ENCODE data around the gene CISTR.

DNA sequence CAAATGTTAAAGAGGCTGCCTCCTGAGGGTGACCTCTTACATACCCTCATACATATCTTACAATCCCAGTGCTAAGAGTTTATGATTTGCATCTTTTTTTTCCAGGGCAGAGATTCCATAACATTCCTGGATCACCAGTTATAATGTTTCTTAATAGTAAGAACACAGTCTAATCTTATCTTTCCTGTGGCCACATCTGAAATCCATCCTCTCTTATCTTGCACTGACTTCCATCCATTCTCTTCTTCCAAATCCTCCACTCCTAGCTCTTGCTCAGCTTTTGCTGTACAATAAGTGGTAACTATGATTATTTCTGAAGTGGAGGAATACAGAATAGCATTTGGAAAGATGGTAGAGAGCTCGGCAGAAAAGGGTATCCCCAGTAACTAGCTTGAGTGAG is 30.8 kb downstream of the CISTR start:
- TF ChIP-seq, protein P1, sequence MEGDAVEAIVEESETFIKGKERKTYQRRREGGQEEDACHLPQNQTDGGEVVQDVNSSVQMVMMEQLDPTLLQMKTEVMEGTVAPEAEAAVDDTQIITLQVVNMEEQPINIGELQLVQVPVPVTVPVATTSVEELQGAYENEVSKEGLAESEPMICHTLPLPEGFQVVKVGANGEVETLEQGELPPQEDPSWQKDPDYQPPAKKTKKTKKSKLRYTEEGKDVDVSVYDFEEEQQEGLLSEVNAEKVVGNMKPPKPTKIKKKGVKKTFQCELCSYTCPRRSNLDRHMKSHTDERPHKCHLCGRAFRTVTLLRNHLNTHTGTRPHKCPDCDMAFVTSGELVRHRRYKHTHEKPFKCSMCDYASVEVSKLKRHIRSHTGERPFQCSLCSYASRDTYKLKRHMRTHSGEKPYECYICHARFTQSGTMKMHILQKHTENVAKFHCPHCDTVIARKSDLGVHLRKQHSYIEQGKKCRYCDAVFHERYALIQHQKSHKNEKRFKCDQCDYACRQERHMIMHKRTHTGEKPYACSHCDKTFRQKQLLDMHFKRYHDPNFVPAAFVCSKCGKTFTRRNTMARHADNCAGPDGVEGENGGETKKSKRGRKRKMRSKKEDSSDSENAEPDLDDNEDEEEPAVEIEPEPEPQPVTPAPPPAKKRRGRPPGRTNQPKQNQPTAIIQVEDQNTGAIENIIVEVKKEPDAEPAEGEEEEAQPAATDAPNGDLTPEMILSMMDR (IDR thresholded peaks at IDR 0.05 in 4 of 5, conservative IDR thresholded peaks at IDR 0.05 in 1 of 5), result no peak
- TF ChIP-seq POLR2A (IDR thresholded peaks at IDR 0.05), result no peak
